Measurements from ENCODE around the gene SLC43A3. TPM values are rescaled to one million over a fixed set of nuclear protein-coding genes. Genes with fewer than 3 reads are reported as not detected.

Gene SLC43A3
- total and polyA plus RNA-seq, 2 donors: 17.8 to 28.7 TPM

GRCh38 chr11:57374966-57375365, 52.0 kb downstream of the SLC43A3 start:
- WGBS: 94% methylated on average over 3 of the region's 3 CpGs
- Histone ChIP-seq H3K4me3 (ENCODE audit: low read length in 2 of 2) (no peak overlapping the region), H3K36me3 (ENCODE audit: control insufficient read depth in 2 of 2, insufficient read depth in 2 of 2, low read length in 1 of 2) (no peaks in the 10 kb centered on the region), H3K27ac (ENCODE audit: low read depth in 1 of 2, low read length in 1 of 2) (no peak overlapping the region), H3K9me3 (ENCODE audit: control insufficient read depth in 2 of 2, insufficient read depth in 1 of 2, low read length in 1 of 2) (peaks cover 0 to 1% of the 10 kb centered on the region in 2 donors), H3K4me1 (ENCODE audit: control insufficient read depth in 2 of 2, insufficient read depth in 2 of 2, low read length in 2 of 2) (no peaks in the 10 kb centered on the region), H3K27me3 (ENCODE audit: control insufficient read depth in 2 of 2, insufficient read depth in 1 of 2, low read length in 1 of 2) (no peaks in the 10 kb centered on the region)
- DNase-seq (ENCODE audit: low read depth in 6 of 9, low spot score in 9 of 9): no peak

- Histone ChIP-seq H3K9me3 (ENCODE audit: control insufficient read depth in 2 of 2, insufficient read depth in 1 of 2, low read length in 1 of 2) (peaks cover 0 to 1% of the 10 kb centered on the region in 2 donors), H3K4me1 (ENCODE audit: control insufficient read depth in 2 of 2, insufficient read depth in 2 of 2, low read length in 2 of 2) (no peaks in the 10 kb centered on the region), H3K4me3 (ENCODE audit: low read length in 2 of 2) (no peak overlapping the region), H3K27me3 (ENCODE audit: control insufficient read depth in 2 of 2, insufficient read depth in 1 of 2, low read length in 1 of 2) (peaks cover 0 to under 1% of the 10 kb centered on the region in 2 donors), H3K36me3 (ENCODE audit: control insufficient read depth in 2 of 2, insufficient read depth in 2 of 2, low read length in 1 of 2) (no peaks in the 10 kb centered on the region), H3K27ac (ENCODE audit: low read depth in 1 of 2, low read length in 1 of 2) (no peak overlapping the region)
- DNase-seq (ENCODE audit: low read depth in 6 of 9, low spot score in 9 of 9): no peak
- WGBS: 87% methylated on average over 3 of the region's 3 CpGs
Observed at GRCh38 chr11:57373146-57373545, 53.8 kb downstream of the SLC43A3 start.

GRCh38 chr11:57370941-57371340, 56.0 kb downstream of the SLC43A3 start:
- Histone ChIP-seq H3K4me1 (ENCODE audit: control insufficient read depth in 2 of 2, insufficient read depth in 2 of 2, low read length in 2 of 2) (no peaks in the 10 kb centered on the region), H3K4me3 (ENCODE audit: low read length in 2 of 2) (no peak overlapping the region), H3K36me3 (ENCODE audit: control insufficient read depth in 2 of 2, insufficient read depth in 2 of 2, low read length in 1 of 2) (no peaks in the 10 kb centered on the region), H3K9me3 (ENCODE audit: control insufficient read depth in 2 of 2, insufficient read depth in 1 of 2, low read length in 1 of 2) (no peaks in the 10 kb centered on the region), H3K27ac (ENCODE audit: low read depth in 1 of 2, low read length in 1 of 2) (no peak overlapping the region), H3K27me3 (ENCODE audit: control insufficient read depth in 2 of 2, insufficient read depth in 1 of 2, low read length in 1 of 2) (peaks cover 0 to 2% of the 10 kb centered on the region in 2 donors)
- DNase-seq (ENCODE audit: low read depth in 6 of 9, low spot score in 9 of 9): no peak

GRCh38 chr11:57370251-57370650, 56.7 kb downstream of the SLC43A3 start:
- peaks cover 0 to 2% of the 10 kb centered on the region in 2 donors for H3K27me3 ChIP-seq (ENCODE audit: control insufficient read depth in 2 of 2, insufficient read depth in 1 of 2, low read length in 1 of 2)
- DNase-seq (ENCODE audit: low read depth in 6 of 9, low spot score in 9 of 9): no peak
- no peak overlapping the region for H3K4me3 ChIP-seq (ENCODE audit: low read length in 2 of 2)
- no peak overlapping the region for H3K27ac ChIP-seq (ENCODE audit: low read depth in 1 of 2, low read length in 1 of 2)
- H3K4me1 ChIP-seq (ENCODE audit: control insufficient read depth in 2 of 2, insufficient read depth in 2 of 2, low read length in 2 of 2): no peaks in the 10 kb centered on the region
- H3K9me3 ChIP-seq (ENCODE audit: control insufficient read depth in 2 of 2, insufficient read depth in 1 of 2, low read length in 1 of 2): no peaks in the 10 kb centered on the region
- no peaks in the 10 kb centered on the region for H3K36me3 ChIP-seq (ENCODE audit: control insufficient read depth in 2 of 2, insufficient read depth in 2 of 2, low read length in 1 of 2)
- WGBS: 98% methylated on average over 7 of the region's 7 CpGs

GRCh38 chr11:57368845-57369232, 58.1 kb downstream of the SLC43A3 start:
- WGBS: 86% methylated on average over 5 of the region's 5 CpGs
- Histone ChIP-seq H3K27me3 (ENCODE audit: control insufficient read depth in 2 of 2, insufficient read depth in 1 of 2, low read length in 1 of 2) (peaks cover 0 to 2% of the 10 kb centered on the region in 2 donors), H3K4me3 (ENCODE audit: low read length in 2 of 2) (no peak overlapping the region), H3K4me1 (ENCODE audit: control insufficient read depth in 2 of 2, insufficient read depth in 2 of 2, low read length in 2 of 2) (no peaks in the 10 kb centered on the region), H3K9me3 (ENCODE audit: control insufficient read depth in 2 of 2, insufficient read depth in 1 of 2, low read length in 1 of 2) (no peaks in the 10 kb centered on the region), H3K36me3 (ENCODE audit: control insufficient read depth in 2 of 2, insufficient read depth in 2 of 2, low read length in 1 of 2) (no peaks in the 10 kb centered on the region), H3K27ac (ENCODE audit: low read depth in 1 of 2, low read length in 1 of 2) (no peak overlapping the region)
- DNase-seq (ENCODE audit: low read depth in 6 of 9, low spot score in 9 of 9): no peak

- Histone ChIP-seq H3K4me1 (ENCODE audit: control insufficient read depth in 2 of 2, insufficient read depth in 2 of 2, low read length in 2 of 2) (no peaks in the 10 kb centered on the region), H3K9me3 (ENCODE audit: control insufficient read depth in 2 of 2, insufficient read depth in 1 of 2, low read length in 1 of 2) (no peaks in the 10 kb centered on the region), H3K4me3 (ENCODE audit: low read length in 2 of 2) (no peak overlapping the region), H3K36me3 (ENCODE audit: control insufficient read depth in 2 of 2, insufficient read depth in 2 of 2, low read length in 1 of 2) (no peaks in the 10 kb centered on the region), H3K27me3 (ENCODE audit: control insufficient read depth in 2 of 2, insufficient read depth in 1 of 2, low read length in 1 of 2) (peaks cover 0 to 2% of the 10 kb centered on the region in 2 donors), H3K27ac (ENCODE audit: low read depth in 1 of 2, low read length in 1 of 2) (no peak overlapping the region)
- no peak for DNase-seq (ENCODE audit: low read depth in 6 of 9, low spot score in 9 of 9)
- WGBS: 65% methylated on average over 19 of the region's 19 CpGs
Observed at GRCh38 chr11:57368106-57368844, 58.6 kb downstream of the SLC43A3 start.

GRCh38 chr11:57364851-57365660, 61.9 kb downstream of the SLC43A3 start:
- H3K27ac ChIP-seq (ENCODE audit: low read depth in 1 of 2, low read length in 1 of 2): no peak overlapping the region
- no peaks in the 10 kb centered on the region for H3K9me3 ChIP-seq (ENCODE audit: control insufficient read depth in 2 of 2, insufficient read depth in 1 of 2, low read length in 1 of 2)
- no peaks in the 10 kb centered on the region for H3K36me3 ChIP-seq (ENCODE audit: control insufficient read depth in 2 of 2, insufficient read depth in 2 of 2, low read length in 1 of 2)
- no peak overlapping the region for H3K4me3 ChIP-seq (ENCODE audit: low read length in 2 of 2)
- WGBS: 95% methylated on average over 9 of the region's 9 CpGs
- DNase-seq (ENCODE audit: low read depth in 6 of 9, low spot score in 9 of 9): no peak
- H3K27me3 ChIP-seq (ENCODE audit: control insufficient read depth in 2 of 2, insufficient read depth in 1 of 2, low read length in 1 of 2): peaks cover 0 to 2% of the 10 kb centered on the region in 2 donors
- H3K4me1 ChIP-seq (ENCODE audit: control insufficient read depth in 2 of 2, insufficient read depth in 2 of 2, low read length in 2 of 2): no peaks in the 10 kb centered on the region

GRCh38 chr11:57363131-57364080, 63.5 kb downstream of the SLC43A3 start:
- Histone ChIP-seq H3K4me1 (ENCODE audit: control insufficient read depth in 2 of 2, insufficient read depth in 2 of 2, low read length in 2 of 2) (no peaks in the 10 kb centered on the region), H3K27me3 (ENCODE audit: control insufficient read depth in 2 of 2, insufficient read depth in 1 of 2, low read length in 1 of 2) (peaks cover 0 to 2% of the 10 kb centered on the region in 2 donors), H3K4me3 (ENCODE audit: low read length in 2 of 2) (no peak overlapping the region), H3K36me3 (ENCODE audit: control insufficient read depth in 2 of 2, insufficient read depth in 2 of 2, low read length in 1 of 2) (no peaks in the 10 kb centered on the region), H3K9me3 (ENCODE audit: control insufficient read depth in 2 of 2, insufficient read depth in 1 of 2, low read length in 1 of 2) (no peaks in the 10 kb centered on the region), H3K27ac (ENCODE audit: low read depth in 1 of 2, low read length in 1 of 2) (no peak overlapping the region)
- DNase-seq (ENCODE audit: low read depth in 6 of 9, low spot score in 9 of 9): no peak
- WGBS: 88% methylated on average over 7 of the region's 7 CpGs

Measured in thymus (tissue), 11 donors.